GM19468 (cell line): ENCODE results near the gene PRKAR2B.

Experiments
- ATAC-seq: cut with Tn5 transposase; IDR thresholded peaks from one replicate; pipeline ENCODE4 v1.9.1; 2021; ENCODE audit warnings: mild to moderate bottlenecking, moderate library complexity, moderate number of reproducible peaks; ENCODE audit not compliant: unreplicated experiment; ENCODE audit errors: extremely low read depth

PRKAR2B gene

DNA sequence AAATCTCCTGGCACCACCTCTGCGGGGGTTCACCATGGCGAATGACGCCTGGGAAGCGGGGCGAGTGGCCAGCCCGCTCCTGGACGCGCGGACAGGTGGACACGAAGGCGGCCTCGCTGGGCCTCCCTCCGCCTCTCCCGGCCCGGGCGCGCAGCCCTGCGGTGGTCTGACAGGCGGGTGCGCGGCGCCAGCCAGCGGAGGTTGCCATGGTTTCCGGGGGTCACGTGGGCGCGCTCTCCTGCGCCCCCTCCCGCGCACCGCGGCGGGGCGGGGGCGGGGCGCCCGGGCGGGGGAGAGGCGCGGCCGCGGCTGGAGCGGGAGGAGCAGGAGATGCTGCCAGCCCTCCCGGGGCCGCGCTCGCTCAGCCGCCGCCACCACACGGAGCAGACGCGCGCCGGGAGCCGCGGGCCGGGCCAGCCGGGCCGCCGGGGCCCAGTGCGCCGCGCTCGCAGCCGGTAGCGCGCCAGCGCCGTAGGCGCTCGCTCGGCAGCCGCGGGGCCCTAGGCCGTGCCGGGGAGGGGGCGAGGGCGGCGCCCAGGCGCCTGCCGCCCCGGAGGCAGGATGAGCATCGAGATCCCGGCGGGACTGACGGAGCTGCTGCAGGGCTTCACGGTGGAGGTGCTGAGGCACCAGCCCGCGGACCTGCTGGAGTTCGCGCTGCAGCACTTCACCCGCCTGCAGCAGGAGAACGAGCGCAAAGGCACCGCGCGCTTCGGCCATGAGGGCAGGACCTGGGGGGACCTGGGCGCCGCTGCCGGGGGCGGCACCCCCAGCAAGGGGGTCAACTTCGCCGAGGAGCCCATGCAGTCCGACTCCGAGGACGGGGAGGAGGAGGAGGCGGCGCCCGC lies at the start of gene PRKAR2B:
Gene PRKAR2B, plus strand, starts transcription at position 359 of the 848 bp plus-strand sequence. Its CDS starts 203 bp downstream, at position 562.
- ATAC-seq = peak; percentile 57

DNA sequence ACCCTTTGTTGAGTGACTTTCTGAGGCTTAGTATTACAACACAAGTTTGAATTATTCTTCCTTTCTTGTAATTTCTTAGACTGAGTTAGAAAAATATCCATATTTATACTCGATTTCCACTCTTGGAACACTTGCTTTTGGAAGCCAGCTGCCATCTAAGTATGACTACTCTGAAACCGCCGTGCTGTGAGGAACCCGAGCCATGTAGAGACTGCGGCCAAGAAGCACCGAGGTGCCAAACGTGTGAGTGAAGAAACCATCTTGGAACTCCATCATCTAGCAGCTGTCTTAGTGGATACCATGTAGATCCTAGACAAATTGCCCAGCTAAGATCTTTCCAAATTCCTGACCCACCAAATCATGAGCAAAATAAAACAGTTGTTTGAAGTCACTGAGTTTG lies 49.7 kb upstream of the PRKAR2B start:
- no peak for ATAC-seq

- ATAC-seq = no peak
Observed at GRCh38 chr7:106997487-106998271, 46.8 kb upstream of the PRKAR2B start.

GRCh38 chr7:106999023-106999422 lies 45.5 kb upstream of the PRKAR2B start:
- ATAC-seq = no peak

GRCh38 chr7:107001490-107001889 lies 43.0 kb upstream of the PRKAR2B start:
- ATAC-seq = no peak

GRCh38 chr7:107002126-107002525 lies 42.4 kb upstream of the PRKAR2B start:
- no peak for ATAC-seq

- no peak for ATAC-seq
Observed at GRCh38 chr7:107002529-107002998, 41.9 kb upstream of the PRKAR2B start.

DNA sequence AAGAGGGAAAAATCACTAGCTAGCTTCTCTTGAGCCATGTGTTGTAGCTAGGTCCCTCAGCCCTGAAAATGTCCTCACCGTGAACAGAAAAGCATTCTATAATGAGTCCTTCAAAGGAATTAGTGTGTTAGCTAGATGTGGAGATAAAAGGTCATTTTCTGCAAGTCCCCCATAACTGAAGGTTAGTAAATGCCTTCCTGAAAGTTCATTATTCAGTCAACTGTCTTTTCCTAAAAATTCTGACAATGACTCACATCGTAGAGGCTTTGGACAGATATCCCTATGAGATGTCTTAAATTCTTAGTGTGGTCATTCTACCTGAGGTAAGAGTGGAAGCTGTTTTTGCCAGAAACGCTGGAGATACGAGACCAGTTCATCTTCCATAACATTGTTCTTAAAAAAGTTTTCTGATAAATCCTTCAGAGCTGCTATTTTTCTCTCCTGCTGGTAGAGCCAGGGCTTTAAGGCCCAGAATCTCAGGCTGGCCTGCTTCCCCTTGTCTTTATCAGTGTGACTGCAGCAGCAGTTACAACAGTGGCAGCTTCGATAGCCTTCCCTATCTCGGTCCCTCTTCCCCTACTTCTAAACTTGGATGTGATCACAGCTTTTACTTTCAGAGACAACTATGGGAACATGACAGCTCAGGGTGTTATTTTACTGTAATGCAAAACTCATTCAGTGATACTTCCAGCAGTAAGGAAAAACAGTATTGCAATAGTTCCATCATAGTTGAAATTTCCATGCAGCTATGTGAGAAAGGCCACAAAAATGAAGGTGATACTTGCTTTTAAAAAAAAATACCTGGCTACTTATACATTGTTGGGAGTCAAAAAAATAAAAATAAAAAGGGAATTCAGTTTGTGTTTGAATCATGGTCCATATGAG lies 37.3 kb upstream of the PRKAR2B start:
- ATAC-seq = no peak

- ATAC-seq = no peak
Observed at GRCh38 chr7:107007892-107008287, 36.6 kb upstream of the PRKAR2B start.

GRCh38 chr7:107009846-107010203 lies 34.7 kb upstream of the PRKAR2B start:
- ATAC-seq = no peak

DNA sequence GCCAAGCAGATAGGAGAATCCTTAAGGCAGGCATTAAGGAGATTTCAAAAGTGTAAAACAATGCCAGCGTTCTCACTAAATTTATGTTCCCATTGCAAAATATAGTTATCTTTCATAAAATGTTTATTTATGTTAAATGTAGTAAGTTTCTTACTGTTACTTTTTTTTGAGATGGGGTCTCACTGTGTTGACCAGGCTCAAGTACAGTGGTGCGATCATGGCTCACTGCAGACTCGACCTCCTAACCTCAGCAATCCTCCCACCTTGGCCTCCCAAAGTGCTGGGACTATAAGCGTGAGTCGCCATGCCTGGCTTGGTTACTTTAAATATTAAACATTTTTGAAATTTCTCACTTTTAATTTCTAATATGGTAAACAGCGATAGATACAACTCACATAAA lies 31.8 kb upstream of the PRKAR2B start:
- ATAC-seq = no peak

- ATAC-seq = no peak
Observed at GRCh38 chr7:107014387-107015023, 30.0 kb upstream of the PRKAR2B start.

DNA sequence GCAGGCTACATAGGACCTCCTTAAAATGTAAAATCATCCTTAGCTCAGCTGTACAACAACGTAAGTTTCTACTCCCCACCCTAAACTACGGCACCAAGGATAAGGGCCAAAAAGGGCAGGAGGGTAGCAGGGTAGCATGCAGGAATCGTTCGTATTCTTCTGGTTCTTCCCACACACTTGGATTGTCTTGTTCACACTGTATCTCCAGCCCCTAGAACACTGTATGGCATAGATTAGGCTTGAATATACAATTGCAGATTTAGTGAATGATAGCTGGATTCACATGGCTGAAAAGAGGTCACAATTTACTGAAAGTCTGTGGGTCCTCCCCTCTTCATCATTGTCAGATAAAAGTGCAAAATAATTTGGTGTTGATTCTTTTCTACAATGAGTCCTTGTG lies 28.2 kb upstream of the PRKAR2B start:
- no peak for ATAC-seq

GRCh38 chr7:107017965-107018719 lies 26.4 kb upstream of the PRKAR2B start:
- no peak for ATAC-seq

- ATAC-seq = no peak
Observed at GRCh38 chr7:107020400-107020799, 24.1 kb upstream of the PRKAR2B start.

- ATAC-seq = no peak
Observed at GRCh38 chr7:107021600-107021999, 22.9 kb upstream of the PRKAR2B start.

GRCh38 chr7:107023522-107024151 lies 20.9 kb upstream of the PRKAR2B start:
- ATAC-seq = no peak

GRCh38 chr7:107024906-107025305 lies 19.6 kb upstream of the PRKAR2B start:
- no peak for ATAC-seq
